ENCODE results near the gene LCTL.

LCTL gene

DNA sequence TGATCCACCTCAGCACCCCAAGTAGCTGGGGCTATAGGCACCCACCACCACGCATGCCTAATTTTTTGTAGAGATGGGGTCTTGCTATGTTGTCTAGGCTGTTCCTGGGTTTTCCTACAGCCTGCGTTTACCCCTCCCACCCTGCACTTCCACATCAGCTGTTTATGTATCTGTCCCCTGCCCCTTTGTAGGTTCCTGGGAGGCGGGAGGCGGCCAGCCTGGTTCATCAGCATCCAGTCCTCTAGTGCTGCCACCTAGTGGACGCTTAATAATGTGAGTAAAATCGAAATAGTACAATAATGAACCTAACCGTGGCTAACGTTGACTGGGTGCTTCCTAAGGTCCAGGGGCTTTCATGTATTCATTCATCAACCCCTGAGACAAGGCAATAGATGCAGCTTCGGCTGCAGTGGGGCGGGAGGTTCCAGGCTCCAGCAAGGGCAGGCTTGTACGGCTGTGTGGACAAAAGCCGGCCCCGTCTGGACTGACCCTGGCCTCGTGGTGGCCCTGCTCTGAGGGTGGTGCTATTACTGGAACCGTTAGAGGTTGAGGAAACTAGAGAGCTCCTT, 1.2 kb upstream of the LCTL start:
- peak; percentile 80 for DNase-seq (ENCODE audit: low read depth, low spot score)

DNA sequence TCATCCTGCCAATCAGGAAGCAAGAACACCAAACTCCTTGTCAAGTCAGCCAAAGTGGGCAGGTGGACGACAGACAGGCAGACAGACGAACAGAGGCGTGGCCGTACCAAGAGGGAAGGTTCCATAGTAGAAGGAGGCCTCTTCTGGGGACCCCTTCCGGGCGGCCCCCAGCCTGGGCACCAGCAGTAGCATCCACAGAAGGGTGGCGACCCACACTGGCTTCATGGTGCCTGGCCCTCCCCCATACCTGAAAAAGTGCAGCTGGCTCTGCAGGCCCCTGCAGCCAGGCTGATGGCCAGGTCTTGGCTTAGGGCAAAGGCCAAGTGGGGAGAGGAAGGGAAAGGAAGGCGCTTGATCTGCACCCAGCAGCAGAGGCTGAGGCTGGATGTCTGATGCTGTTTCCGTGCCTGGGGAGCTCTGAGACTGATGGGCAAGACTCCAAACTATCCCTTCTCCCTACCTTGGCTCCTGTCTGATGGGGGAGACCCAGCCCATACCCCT, 607 bp downstream of the LCTL start:
- DNase-seq (ENCODE audit: low read depth, low spot score): no peak

- DNase-seq (ENCODE audit: low read depth, low spot score): no peak
Observed at GRCh38 chr15:66564136-66565041, 1.4 kb downstream of the LCTL start.

DNA sequence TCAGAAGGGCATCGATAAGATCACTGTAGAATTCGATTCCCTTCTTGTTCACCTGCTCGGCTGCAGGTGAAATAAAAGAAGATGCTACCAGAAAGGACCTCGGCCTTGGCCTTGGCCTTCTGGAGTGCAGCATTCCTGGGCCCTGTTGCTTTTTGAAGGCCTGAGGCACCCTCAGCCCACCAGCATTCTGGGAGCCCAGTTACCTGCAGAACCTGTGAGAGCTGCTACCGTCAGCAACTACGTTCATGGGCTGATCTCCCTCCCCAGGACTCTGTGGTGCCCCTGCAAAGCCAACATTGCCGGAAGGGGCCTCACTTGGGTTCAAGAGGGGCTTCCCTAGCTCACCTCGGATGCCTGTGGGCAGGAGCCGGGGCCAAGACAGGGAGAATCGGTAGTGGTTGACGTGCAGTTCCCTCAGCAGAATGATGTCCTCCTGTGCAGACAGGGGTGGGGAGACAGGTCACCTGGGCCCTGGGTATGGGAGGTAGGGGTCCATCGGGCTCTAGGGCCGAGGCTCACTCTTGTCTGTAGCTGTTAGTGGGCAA, 2.2 kb downstream of the LCTL start:
- no peak for DNase-seq (ENCODE audit: low read depth, low spot score)

DNA sequence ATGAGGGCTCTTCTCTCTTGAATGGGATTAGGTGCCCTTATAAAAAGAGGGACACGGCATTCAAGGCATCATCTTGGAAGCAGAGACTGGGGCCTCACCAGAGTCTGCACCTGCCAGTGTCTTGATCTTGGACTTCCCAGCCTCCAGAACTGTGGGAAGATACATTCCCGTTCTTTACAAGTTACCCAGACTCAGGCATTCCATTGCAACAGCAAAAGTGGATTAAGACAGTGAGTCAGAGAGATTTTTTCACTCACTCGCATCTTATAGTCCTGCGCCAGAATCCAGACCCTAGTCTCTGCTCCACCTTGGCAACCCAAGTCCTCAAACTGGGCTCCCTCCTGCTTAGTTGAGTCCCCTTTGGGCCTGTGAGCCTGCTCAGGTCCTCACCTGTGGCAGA, 2.7 kb downstream of the LCTL start:
- DNase-seq (ENCODE audit: low read depth, low spot score): no peak

DNA sequence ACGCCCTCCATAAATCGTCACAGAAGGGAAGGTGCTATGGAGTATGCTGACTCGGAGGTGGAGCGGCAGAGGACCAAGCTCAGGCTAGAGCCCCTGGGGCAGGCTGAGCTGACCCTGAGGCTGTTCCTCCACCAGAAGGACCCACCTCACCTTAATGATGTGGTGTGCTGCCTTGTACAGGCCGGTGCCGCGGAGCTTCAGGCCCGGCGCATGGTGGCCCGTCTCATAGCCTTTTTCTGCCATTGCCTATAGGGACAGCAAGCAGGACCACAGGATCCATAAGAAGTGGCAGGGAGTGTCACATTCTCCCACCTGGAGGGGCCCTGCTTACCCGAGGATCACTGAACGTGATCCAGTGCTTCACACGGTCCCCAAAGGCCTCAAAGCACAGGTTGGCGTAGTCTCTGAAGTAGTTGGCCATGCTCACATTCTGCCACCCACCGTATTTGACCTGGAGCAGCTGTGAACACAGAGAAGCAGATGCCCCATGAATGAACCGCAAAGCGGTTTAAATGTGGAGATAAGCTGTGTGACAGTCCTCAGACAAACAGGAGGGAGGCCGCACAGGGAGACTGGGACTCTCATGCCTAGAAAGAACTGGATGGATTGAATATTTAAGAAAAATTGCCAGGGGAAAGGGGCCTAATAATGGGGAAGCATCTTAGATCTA, 4.8 kb downstream of the LCTL start:
- DNase-seq (ENCODE audit: low read depth, low spot score): no peak

- DNase-seq (ENCODE audit: low read depth, low spot score): no peak
Observed at GRCh38 chr15:66558271-66558670, 7.5 kb downstream of the LCTL start.

DNA sequence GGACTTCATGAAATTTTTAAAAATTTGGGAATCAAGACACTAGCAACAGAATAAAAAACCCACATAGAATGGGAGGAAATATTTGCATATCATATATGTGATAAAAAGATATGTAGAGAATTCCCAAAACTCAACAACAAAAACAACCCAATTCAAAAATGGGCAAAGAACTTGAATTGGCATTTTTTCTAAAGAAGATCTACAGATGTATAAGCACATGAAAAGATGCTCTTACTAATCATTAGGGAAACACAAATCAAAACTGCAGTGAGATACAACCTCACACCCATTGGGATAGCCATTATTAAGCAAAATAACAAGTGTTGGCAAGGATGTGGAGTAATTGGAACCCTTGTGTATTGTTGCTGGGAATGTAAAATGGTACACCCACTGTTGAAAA, 10.1 kb downstream of the LCTL start:
- no peak for DNase-seq (ENCODE audit: low read depth, low spot score)

GRCh38 chr15:66545255-66545654, 20.5 kb downstream of the LCTL start:
- no peak for DNase-seq (ENCODE audit: low read depth, low spot score)

GRCh38 chr15:66542896-66543295, 22.9 kb downstream of the LCTL start:
- no peak for DNase-seq (ENCODE audit: low read depth, low spot score)

GRCh38 chr15:66535056-66535455, 30.7 kb downstream of the LCTL start:
- DNase-seq (ENCODE audit: low read depth, low spot score): no peak

DNA sequence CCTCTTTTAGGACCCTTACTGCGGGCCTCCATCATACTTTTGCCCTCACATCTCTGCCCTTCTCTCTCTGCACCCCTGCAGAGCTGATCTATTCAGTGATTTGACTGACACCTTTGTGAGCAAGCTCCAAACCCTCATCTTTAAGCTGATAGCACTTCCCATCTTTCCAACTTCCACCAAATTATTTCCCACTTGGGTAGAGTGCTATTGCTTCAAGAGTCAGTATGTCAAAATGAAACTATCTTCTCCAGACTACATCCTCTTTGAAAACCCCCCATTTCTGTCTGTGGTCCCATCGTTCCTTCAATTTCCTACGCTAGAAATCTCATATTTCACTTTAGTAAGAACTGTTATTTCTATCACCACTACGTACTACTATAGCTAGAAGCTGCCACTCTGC, 41.0 kb downstream of the LCTL start:
- DNase-seq (ENCODE audit: low read depth, low spot score): no peak

GRCh38 chr15:66523926-66524325, 41.9 kb downstream of the LCTL start:
- no peak for DNase-seq (ENCODE audit: low read depth, low spot score)

DNA sequence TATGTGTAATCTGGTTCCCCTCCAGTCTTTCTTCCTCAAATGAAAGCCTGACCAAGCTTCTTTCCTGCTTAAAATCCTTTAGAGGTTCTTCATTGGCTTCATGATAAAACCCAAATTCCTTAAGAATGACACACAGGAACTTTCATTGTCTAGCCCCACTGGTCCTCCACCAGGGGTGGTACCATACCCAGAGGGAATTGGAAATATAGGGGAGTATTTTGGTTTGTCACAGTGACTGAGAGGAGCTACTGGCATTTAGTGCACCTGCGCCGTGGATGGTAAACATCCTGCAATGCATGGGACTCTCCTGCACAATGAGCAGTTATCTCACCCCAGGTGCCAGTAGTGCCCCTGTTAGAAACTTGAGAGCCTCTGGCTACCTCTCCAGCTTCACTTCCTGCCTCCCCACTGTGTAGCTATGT, 49.9 kb downstream of the LCTL start:
- DNase-seq (ENCODE audit: low read depth, low spot score): no peak

DNA sequence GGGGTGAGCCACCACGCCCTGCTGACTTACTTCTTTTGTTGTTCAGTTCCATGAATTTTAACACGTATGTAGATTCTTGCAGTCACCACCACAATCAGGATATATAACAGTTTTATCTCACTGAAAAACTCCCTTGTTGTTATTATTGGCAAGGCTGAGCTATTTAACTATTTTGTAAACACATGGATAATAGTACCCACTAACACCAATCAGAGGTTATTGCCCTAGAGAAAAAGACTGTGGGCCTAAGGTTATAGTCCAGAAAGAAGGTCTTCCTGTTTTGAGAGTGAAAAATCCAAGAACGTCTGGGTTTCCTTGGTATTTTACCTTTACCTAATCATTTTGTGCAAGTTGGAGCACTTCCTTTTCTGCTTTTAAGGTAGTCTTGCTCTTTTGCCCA, 51.2 kb downstream of the LCTL start:
- no peak for DNase-seq (ENCODE audit: low read depth, low spot score)

GRCh38 chr15:66508293-66508883, 57.4 kb downstream of the LCTL start:
- no peak for DNase-seq (ENCODE audit: low read depth, low spot score)

DNA sequence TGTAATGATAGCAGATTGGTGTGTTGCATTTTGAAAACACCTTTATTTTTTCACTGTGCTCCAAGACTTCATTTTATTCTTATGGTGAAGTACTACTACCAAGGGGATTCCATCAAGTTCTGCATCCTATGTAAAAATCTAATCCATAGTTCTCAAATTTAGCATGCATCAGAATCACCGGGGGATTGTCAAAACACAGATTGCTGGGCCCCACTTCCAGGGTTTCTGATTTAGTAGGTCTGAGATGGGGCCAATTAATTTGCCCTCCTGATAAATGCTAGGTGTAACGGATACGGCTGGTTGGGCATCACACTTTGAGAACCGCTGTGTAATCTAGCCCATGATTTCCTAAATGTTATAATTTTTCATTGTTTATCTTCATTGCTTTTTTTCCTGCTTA, 60.0 kb downstream of the LCTL start:
- DNase-seq (ENCODE audit: low read depth, low spot score): no peak

- DNase-seq (ENCODE audit: low read depth, low spot score): no peak
Observed at GRCh38 chr15:66505430-66505811, 60.4 kb downstream of the LCTL start.

- peak; percentile 80 for DNase-seq (ENCODE audit: low read depth, low spot score)
Observed at GRCh38 chr15:66504563-66505429, 61.0 kb downstream of the LCTL start, which contains the start of the genes RPL4 and ZWILCH. RPL4 (minus strand) TSS chr15:66504855; CDS start chr15:66504790, 65 bp downstream. ZWILCH (plus strand) TSS chr15:66505326; CDS start chr15:66505339, 13 bp downstream.

DNA sequence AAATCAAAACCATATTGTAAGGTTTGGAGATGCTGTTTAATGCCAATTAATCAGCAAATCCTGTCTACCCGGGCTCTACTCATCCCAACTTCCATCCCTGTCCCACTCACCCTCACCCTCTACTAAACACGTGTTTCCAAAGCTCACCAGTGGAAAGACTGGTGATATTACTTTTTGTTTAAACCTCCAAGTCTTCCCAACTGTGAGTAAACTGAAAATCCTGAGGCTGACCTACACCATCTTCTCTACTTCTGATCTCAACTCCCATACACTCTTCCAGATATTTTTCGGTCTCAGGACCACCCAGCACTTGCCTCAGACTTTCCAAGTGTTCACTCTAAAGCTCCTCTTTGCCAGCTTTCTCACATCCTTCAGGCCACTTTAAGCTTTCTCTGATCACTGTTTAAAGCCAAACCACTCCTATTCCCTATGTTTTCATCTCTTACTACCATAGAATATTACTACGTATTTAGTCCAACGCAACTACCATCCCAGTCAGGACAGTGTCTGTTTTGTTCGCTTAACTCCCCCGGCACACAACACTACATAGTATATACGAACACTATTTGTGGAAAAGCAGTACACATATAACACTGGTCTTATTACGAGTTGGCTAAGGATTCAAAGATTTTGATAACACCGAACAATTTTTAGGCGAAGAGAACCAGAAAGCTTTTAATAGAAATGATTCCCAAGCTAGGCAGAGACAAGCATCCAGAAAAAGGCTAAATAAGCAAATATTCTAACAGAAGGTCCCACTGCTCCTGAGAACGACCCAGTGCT, 61.8 kb downstream of the LCTL start:
- no peak for DNase-seq (ENCODE audit: low read depth, low spot score)

All from iPS DF 19.7 (cell line).